Choroid plexus epithelial cell (primary cell): ENCODE data around the gene SLCO1B3.

Source experiments
- DNase-seq: peaks from one replicate; pipeline ENCODE4 v3.0.0-alpha.2; 2010; ENCODE audit warnings: low read depth
- H3K4me3 ChIP-seq: 2 replicates; pipeline ENCODE4 v1.5.1; 2011; ENCODE audit warnings: low read depth, mild to moderate bottlenecking, control low read depth, low read length, moderate library complexity
- CTCF ChIP-seq: conservative IDR thresholded peaks from 2 replicates; pipeline ENCODE4 v1.5.1; 2011; ENCODE audit warnings: low read depth, mild to moderate bottlenecking, control low read depth, inconsistent platforms, low read length, moderate library complexity

SLCO1B3 gene

GRCh38 chr12:20868277-20868676, 57.8 kb downstream of the SLCO1B3 start:
- no peak for TF ChIP-seq CTCF
- no peak overlapping the region for H3K4me3 ChIP-seq
- DNase-seq: no peak

- DNase-seq: peak; percentile 69
- H3K4me3 ChIP-seq: no peak overlapping the region
- TF ChIP-seq CTCF: no peak
Measured at GRCh38 chr12:20883288-20883687, 72.8 kb downstream of the SLCO1B3 start.

- no peak overlapping the region for H3K4me3 ChIP-seq
- peak; percentile 37 for DNase-seq
- no peak for TF ChIP-seq CTCF
Measured at GRCh38 chr12:20885116-20885515, 74.6 kb downstream of the SLCO1B3 start.

- TF ChIP-seq CTCF: no peak
- no peak for DNase-seq
- no peak overlapping the region for H3K4me3 ChIP-seq
Measured at GRCh38 chr12:20885552-20885951, 75.0 kb downstream of the SLCO1B3 start.

- DNase-seq: no peak
- no peak overlapping the region for H3K4me3 ChIP-seq
- TF ChIP-seq CTCF: no peak
Measured at GRCh38 chr12:20917269-20917668, 106.8 kb downstream of the SLCO1B3 start.

GRCh38 chr12:20917819-20918218, 107.3 kb downstream of the SLCO1B3 start:
- TF ChIP-seq CTCF: no peak
- H3K4me3 ChIP-seq: no peak overlapping the region
- DNase-seq: no peak

- no peak overlapping the region for H3K4me3 ChIP-seq
- no peak for TF ChIP-seq CTCF
- no peak for DNase-seq
Measured at GRCh38 chr12:20931894-20932293, 121.4 kb downstream of the SLCO1B3 start.
